ENCODE results near the gene SCAPER.
A peak's percentile ranks its signal among the peaks of the same experiment; 100 is the strongest.
"Not testable (repeated sequence)": the region's sequence is repeated elsewhere in the genome, so short reads cannot be mapped to it uniquely, and the experiment has no call there.

SCAPER gene

DNA sequence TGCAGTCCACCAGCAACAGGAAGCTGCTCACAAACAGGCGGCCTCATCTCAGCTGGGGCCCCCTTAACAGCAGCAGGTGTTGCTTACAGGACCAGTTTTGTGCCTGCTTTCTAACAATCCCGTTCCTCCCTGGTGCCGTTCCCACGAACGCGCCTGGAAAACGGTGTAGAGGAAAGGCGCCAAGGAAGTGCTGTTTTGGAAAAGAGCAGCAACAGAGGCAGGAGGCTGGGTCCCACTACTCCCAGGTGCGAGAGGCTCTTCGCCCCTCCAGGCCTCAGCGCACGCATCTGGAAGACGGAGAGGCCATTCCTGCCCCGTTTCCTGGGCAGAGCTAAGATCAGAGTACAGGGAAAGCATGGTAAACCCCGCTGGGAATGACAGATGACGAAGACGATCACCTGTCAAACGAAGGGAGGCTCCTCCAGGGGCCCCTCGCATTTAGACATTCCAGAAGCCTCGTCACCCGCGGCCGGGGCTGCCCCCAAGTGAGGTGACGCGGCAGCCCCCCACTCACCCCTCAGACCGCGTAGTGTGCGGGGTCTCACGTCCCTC is 603 bp downstream of the SCAPER start:
- DNase-seq (ENCODE audit: low spot score), result peak; percentile 37

DNA sequence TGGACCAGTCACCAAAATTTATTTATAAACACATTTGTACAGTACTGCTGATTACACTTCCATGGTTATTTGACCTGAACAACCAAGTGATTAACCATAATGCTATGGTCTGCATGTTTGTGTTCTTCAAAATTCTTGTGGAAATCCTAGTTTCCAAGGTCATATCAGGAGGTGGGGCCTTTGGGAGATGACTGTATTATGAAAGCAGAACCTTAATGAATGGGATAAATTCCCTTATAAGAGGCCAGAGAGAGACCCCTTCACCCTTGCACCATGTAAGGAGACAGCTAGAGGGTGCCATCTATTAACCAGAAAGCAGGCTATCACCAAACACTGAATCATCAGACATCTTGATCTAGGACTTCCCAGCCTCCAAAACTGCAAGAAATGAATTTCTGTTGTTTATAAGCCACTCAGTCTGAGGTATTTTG is 1.9 kb downstream of the SCAPER start:
- peak; percentile 49 for DNase-seq (ENCODE audit: low spot score)

DNA sequence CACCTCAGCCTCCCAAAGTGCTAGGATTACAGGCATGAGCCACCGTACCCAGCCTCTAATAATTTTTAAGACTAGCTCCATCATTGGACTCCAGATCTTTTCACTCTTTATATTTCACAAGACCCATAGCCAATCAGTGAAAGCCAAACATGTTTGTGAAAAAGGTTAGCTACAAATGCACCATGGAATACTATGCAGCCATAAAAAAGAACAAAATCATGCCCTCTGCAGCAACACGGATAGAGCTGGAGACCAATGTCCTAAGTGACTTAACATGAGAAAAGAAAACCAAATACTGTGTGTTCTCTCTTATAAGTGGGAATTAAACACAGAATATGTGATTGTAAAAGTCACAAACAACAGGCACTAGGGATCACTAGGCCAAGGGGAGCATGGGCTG is 3.2 kb downstream of the SCAPER start:
- no peak for DNase-seq (ENCODE audit: low spot score)

DNA sequence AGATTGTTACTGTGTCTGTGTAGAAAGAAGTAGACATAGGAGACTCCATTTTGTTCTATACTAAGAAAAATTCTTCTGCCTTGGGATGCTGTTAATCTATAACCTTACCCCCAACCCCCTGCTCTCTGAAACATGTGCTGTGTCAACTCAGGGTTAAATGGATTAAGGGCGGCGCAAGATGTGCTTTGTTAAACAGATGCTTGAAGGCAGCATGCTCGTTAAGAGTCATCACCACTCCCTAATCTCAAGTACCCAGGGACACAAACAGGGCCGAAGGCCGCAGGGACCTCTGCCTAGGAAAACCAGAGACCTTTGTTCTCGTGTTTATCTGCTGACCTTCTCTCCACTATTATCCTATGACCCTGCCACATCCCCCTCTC is 5.2 kb downstream of the SCAPER start:
- not testable (repeated sequence) for DNase-seq (ENCODE audit: low spot score)

DNA sequence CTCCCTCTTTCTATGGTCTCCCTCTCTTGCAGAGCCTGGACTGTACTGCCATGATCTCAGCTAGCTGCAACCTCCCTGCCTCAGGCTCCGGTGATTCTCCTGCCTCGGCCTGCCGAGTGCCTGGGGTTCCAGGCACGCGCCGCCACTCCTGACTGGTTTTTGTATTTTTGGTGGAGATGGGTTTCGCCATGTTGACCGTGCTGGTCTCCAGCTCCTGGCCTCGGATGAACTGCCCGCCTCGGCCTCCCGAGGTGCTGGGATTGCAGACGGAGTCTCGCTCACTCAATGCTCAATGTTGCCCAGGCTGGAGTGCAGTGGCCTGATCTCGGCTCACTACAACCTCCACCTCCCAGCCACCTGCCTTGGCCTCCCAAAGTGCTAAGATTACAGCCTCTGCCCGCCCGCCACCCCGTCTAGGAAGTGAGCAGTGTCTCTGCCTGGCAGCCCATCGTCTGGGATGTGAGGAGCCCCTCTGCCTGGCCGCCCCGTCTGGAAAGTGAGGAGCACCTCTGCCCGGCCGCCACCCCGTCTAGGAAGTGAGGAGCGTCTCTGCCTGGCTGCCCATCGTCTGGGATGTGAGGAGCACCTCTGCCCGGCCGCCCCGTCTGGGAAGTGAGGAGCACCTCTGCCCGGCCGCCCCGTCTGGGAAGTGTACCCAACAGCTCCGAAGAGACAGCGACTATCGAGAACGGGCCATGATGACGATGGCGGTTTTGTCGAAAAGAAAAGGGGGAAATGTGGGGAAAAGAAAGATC is 5.8 kb downstream of the SCAPER start:
- not testable (repeated sequence) for DNase-seq (ENCODE audit: low spot score)

DNA sequence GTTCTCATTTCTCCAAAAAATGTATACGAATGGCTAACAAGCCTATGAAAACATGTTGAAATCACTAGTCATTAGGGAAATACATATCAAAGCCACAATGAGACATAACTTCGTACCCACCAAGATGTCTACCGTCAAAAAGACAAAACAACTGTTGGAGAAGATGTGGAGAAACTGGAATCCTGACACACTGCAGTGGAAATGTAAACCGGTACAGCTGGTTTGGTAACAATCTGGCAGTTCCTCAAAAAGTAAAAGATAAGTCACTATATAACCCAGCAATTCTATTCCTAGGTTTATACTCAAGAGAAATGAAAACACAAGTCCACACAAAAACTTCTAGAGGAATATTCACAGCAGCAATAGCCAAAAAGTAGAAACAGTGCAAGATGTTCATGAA is 7.0 kb downstream of the SCAPER start:
- DNase-seq (ENCODE audit: low spot score), result no peak

DNA sequence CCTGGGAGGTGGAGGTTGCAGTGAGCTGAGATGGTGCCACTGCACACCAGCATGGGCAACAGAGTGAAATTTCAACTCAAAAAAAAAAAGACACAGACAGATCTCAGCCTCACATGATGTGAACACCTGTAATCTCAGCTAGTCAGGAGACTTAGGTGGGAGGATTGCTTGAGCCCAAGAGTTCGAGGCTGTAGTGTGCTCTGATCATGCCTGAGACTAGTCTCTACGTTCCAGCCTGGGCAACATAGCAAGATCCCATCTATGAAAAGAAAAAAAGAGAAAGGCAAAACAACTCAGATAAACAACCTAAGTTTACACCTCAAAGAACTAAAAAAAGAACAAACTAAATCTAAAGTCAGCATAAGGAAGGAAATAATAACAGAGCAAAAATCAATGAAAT is 11.0 kb downstream of the SCAPER start:
- DNase-seq (ENCODE audit: low spot score), result no peak

DNA sequence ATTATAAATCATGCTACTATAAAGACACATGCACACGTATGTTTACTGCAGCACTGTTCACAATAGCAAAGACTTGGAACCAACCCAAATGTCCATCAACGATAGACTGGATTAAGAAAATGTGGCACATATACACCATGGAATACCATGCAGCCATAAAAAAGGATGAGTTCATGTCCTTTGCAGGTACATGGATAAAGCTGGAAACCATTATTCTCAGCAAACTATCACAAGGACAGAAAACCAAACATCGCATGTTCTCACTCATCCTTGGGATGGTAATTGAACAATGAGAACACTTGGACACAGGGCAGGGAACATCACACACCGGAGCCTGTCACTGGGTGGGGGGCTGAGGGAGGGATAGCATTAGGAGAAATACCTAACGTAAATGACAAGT is 12.3 kb downstream of the SCAPER start:
- DNase-seq (ENCODE audit: low spot score), result not testable (repeated sequence)

DNA sequence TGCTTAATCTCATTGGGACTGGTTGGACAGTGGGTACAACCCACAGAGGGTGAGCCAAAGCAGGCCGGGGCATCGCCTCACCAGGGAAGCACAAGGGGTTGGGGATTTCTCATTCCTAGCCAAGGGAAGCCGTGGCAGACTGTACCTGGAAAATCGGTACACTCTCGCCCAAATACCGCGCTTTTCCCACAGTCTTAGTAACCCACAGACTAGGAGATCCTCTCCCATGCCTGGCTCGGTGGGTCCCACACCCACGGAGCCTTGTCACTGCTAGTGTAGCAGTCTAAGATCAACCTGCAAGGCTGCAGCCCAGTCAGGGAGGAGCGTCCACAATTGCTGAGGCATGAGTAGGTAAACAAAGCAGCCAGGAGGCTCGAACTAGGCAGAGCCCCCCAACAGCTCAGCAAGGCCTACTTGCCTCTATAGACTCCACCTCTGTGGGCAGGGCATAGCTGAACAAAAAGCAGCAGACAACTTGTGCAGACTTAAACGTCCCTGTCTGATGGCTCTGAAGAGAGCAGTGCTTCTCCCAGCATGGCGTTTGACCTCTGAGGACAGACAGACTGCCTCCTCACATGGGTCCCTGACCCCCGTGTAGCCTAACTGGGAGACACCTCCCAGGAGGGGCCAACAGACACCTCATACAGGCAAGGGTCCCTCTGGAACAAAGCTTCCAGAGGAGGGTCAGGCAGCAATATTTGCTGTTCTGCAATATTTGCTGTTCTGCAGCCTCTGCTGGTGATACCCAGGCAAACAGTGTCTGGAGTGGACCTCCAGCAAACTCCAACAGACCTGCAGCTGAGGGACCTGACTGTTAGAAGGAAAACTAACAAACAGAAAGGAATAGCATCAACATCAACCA is 17.6 kb downstream of the SCAPER start:
- DNase-seq (ENCODE audit: low spot score), result not testable (repeated sequence)

DNA sequence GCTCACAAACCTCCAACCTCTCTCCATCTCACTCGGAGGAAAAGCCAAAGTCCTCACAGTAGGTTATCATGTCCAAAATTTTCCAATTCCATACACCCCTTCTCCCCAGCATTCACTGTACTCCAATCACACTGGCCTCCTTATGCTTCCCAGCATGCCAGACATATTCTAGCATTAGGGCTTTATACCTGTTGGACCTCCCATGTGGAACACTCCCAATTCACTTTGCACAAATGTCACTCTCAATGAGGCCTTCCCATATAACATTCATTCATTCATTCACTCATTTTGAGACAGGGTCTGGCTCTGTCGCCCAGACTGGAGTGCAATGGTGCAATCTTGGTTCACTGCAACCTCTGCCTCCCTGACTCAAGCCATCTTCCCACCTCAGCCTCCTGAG is 19.9 kb downstream of the SCAPER start:
- no peak for DNase-seq (ENCODE audit: low spot score)

DNA sequence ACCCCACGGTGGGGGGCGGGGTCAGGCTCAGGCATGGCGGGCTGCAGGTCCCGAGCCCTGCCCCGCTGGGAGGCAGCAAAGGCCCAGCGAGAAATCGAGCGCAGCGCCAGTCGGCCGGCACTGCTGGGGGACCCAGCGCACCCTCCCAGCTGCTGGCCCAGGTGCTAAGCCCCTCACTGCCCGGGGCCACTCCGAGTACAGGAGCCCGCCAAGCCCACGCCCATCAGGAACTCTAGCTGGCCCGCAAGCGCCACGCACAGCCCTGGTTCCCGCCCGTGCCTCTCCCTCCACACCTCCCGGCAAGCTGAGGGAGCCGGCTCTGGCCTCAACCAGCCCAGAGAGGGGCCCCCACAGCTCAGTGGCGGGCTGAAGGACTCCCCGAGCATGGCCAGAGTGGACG is 29.2 kb downstream of the SCAPER start:
- DNase-seq (ENCODE audit: low spot score), result no peak

DNA sequence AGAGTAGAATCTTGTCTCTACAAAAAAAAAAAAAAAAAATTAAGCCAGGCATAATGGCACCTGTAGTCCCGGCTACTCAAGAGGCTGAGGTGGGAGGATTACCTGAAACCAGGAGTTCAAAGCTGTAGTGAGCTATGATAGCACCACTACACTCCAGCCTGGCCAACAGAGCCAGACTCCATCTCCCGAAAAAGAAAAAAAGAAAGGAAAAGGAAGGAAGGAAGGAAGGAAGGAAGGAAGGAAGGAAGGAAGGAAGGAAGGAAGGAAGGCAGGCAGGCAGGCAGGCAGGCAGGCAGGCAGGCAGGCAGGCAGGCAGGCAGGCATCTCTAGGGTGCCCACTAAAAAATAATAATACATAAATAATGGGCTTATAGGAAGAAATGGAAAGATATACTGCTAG is 32.1 kb downstream of the SCAPER start:
- DNase-seq (ENCODE audit: low spot score), result not testable (repeated sequence)

DNA sequence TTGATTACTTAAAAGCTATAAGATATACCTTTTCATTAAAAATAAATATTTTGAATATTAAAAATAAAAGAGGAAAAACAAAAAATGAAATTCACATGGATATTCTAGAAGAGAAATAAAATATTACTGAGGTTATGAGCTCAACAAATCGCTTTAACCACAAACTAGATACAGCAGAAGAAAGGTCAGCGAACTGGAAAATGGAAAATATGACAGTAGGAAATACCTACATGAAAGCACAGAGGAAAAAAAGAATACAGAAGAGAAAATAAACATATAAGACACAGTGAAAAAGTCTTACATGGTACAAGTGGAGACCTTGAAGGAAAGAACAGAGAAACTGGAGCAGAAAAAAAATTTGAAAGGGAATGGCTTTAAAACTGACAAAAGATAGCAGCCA is 33.2 kb downstream of the SCAPER start:
- no peak for DNase-seq (ENCODE audit: low spot score)

DNA sequence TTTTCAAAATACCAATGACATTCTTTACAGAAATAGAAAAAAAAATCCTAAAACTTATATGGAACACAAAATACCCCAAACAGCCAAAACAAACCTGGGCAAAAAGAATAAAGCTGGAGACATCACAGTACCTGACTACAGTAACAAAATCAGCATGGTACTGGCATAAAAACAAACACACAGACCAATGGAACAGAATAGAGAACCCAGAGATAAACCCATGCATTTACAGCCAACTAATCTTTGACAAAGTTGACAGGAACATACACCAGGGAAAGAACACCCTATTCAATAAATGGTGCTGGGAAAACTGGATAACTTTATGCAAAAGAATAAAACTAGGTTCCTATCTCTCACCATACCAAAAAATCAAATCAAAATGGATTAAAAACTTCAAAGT is 36.4 kb downstream of the SCAPER start:
- DNase-seq (ENCODE audit: low spot score), result no peak

DNA sequence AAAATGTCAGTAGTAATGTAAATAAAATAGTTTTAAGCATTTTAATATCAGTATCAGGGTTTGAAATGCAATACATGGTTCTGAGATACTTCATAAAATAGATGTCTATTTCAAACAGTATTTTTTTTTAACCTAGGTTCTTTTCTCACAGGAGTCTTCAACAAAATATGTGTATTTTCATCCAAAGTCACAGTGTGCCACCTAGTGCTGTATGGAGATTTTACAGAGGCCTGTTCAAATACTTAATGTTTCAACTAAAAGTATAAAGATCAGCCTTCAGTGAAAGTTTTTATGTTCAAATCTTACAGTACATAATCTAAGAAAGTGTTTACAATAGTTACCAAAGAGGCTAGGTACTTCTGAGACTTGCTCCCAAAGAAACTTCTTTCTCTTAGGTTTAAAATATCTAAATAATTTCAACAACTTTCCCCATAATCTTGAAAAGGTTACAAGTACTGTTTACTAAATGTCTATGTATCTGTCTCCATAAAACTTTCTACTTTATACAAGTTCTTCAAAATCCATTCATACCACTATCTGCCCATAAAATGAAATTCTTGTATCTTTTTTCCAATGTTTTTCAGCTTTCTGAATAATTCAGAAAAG is 38.3 kb downstream of the SCAPER start:
- peak; percentile 39 for DNase-seq (ENCODE audit: low spot score)

DNA sequence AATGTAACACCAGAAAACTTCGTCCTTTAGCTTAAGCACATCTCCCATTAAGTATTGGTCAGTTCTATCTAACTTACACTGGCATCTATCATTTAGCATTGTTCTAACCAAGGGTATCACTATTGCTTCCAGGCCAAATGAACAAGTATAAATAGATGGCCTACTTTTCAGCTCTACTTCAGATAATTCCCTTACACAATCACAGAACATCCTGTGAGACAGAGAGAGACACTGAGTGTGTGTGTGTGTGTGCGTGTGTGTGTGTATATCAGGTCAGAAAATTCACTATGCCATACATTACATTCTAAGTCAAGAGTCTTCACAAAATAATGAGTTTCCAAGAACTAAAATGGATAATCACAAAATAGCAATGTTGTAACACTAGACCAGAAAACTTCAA is 39.1 kb downstream of the SCAPER start:
- DNase-seq (ENCODE audit: low spot score), result no peak

DNA sequence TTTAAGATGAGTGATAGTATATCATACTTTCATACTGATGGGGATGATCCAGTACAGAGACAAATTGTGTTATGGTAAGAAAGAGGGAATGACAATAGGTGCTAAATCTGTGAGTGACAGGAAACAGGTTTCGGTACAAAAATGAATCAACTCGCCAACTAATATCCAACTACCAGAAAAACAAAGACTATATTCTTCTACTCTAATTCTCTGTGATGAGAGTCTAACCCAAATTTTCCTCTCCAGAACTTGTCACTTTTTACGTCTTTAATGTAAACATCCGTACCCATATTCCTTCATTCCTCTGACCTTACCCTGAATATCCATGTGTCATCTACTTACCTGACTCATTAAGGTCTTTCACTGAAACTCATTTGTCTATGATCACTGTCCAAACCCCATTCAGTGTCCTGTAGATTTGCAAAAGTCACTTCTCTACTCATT is 39.6 kb downstream of the SCAPER start:
- DNase-seq (ENCODE audit: low spot score), result no peak

DNA sequence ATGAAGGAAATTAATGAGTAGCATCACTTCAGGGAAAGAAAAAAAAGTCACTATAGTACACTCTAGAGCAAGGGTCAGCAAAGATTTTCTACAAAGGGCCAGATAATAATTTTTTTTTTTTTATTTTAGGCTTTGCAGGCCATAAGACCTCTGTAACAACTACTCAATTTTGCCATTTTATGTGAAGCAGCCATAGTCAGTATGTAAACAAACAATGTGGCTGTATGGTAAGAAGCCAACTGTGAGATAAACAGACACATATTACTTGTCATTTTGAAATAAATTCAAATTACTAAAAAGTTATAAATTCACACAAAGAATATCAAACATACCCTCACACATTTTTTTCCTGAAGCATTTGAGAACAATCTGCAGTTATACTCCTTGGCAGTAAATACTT is 40.6 kb downstream of the SCAPER start:
- no peak for DNase-seq (ENCODE audit: low spot score)

DNA sequence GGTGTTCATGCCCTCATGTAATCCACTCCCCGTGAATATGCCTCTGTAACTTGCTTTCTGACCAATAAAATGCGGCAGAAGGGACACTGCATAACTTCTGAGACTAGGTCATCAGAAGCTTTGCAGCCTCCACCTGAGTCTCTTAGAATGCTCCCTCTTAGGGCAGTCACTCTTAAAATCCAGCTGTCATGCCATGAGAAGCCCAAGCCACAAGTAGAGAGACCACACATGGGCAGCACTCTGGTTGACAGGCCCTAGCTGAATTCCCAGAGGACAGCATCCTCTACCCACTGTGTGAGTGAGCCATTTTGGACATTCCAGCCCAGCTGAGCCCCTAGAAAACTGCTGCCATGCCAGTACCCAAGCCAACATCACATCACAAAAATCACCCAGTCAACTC is 41.4 kb downstream of the SCAPER start:
- DNase-seq (ENCODE audit: low spot score), result no peak

DNA sequence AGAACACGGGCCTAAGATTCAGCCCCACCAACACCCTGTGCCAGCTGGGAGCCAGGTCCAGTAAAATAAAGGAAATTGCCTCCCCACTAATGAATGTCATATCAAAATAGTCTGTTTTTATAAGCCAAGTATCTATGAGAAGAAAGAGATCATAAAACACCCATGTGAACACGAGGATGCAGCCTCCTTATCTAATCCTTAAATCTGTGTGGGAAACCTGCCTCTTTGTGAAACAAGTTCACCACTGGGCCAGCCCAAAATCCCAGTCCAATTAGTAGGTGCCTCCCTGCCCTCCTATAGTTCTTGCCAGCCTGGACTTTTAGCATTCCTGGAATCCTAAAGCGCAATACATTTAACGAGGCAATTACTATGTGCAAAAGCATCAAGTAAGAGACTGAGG is 42.0 kb downstream of the SCAPER start:
- no peak for DNase-seq (ENCODE audit: low spot score)

DNA sequence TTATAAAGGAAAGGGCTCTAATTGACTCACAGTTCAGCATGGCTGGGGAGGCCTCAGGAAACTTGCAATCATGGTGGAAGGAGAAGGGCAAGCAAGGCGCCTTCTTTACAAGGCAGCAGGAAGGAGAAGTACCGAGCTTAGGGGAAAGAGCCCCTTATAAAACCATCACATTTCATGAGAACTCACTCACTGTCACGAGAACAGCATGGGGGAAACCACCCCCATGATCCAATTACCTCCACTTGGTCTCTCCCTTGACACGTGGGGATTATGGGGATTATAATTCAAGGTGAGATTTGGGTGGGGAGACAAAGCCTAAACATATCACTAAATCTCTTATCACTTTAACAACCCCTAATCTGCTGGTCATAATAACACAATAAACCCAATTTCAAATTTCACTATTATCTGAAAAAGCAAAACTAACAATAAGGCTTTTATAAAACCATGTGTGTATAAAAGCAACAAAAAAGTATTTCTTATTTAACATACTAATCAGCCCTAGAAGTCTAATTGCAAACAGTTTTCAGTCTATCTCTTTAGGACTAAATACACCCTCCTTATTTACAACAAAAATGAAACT is 43.2 kb downstream of the SCAPER start:
- no peak for DNase-seq (ENCODE audit: low spot score)

DNA sequence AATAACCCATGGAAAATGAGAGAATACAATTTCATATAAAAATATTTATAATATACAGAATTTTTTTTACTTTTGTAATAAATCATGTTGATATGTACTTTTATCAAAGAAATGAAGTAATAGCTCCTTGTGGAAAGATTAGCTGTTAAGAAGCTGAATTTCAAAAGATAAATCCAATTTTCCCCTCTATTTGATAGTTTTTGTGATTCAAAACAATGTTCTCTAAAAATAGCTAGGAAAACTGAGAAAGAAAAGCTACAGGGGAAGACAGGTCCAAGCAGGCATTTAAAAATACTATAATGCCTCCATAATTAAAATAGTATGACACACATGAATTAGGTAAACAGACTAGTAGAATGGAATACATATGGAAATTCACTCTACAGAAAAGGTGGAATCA is 44.9 kb downstream of the SCAPER start:
- DNase-seq (ENCODE audit: low spot score), result no peak
